ENCODE data around the gene TK1. TPM values are rescaled to one million over a fixed set of nuclear protein-coding genes. Genes with fewer than 3 reads are reported as not detected.
A peak's percentile ranks its signal among the peaks of the same experiment; 100 is the strongest.
"Not testable (repeated sequence)": the region's sequence is repeated elsewhere in the genome, so short reads cannot be mapped to it uniquely, and the experiment has no call there.

Gene TK1
- total RNA-seq, 6 experiments from 2014 or later: 75.8 to 145 (median 136) TPM

GRCh38 chr17:78174870-78175642 lies 11.8 kb downstream of the TK1 start:
- H3K4me3 Mint-ChIP-seq: no peak overlapping the region
- H3K27ac Mint-ChIP-seq: no peak overlapping the region
- no peaks in the 10 kb centered on the region for H3K9me3 Mint-ChIP-seq
- peaks cover 10% of the 10 kb centered on the region; the same call in 1 of the 2 replicates for H3K36me3 Mint-ChIP-seq (ENCODE audit: low read depth)
- H3K27me3 Mint-ChIP-seq (ENCODE audit: insufficient read depth): peaks cover 4% of the 10 kb centered on the region; the same call in 1 of the 2 replicates
- no peak for DNase-seq
- TF ChIP-seq CTCF (IDR thresholded peaks at IDR 0.05): peak; percentile 40
- peaks cover 21% of the 10 kb centered on the region for H3K4me1 Mint-ChIP-seq (ENCODE audit: low read depth)

GRCh38 chr17:78174346-78174869 lies 12.4 kb downstream of the TK1 start:
- no peak for TF ChIP-seq CTCF (IDR thresholded peaks at IDR 0.05)
- DNase-seq: no peak
- H3K9me3 Mint-ChIP-seq: no peaks in the 10 kb centered on the region
- peaks cover 17% of the 10 kb centered on the region for H3K4me1 Mint-ChIP-seq (ENCODE audit: low read depth)
- H3K4me3 Mint-ChIP-seq: no peak overlapping the region
- peaks cover 8% of the 10 kb centered on the region; the same call in 1 of the 2 replicates for H3K36me3 Mint-ChIP-seq (ENCODE audit: low read depth)
- no peak overlapping the region for H3K27ac Mint-ChIP-seq
- H3K27me3 Mint-ChIP-seq (ENCODE audit: insufficient read depth): peaks cover 4% of the 10 kb centered on the region; the same call in 1 of the 2 replicates

- Mint-ChIP-seq H3K27ac (peak overlapping the region; percentile 40; the same call in 1 of the 2 replicates), H3K36me3 (ENCODE audit: low read depth) (no peaks in the 10 kb centered on the region; the same call in 1 of the 2 replicates), H3K4me3 (no peak overlapping the region), H3K9me3 (no peaks in the 10 kb centered on the region), H3K4me1 (ENCODE audit: low read depth) (peaks cover 12% of the 10 kb centered on the region), H3K27me3 (ENCODE audit: insufficient read depth) (peaks cover 4% of the 10 kb centered on the region; the same call in 1 of the 2 replicates)
- DNase-seq: no peak
- TF ChIP-seq CTCF (IDR thresholded peaks at IDR 0.05): no peak
Measured at GRCh38 chr17:78173097-78173715, 13.6 kb downstream of the TK1 start.

GRCh38 chr17:78172249-78173051 lies 14.4 kb downstream of the TK1 start:
- H3K36me3 Mint-ChIP-seq (ENCODE audit: low read depth): no peaks in the 10 kb centered on the region; the same call in 1 of the 2 replicates
- H3K4me3 Mint-ChIP-seq: no peak overlapping the region
- DNase-seq: no peak

GRCh38 chr17:78171591-78172248 lies 15.1 kb downstream of the TK1 start:
- DNase-seq; H3K9me3 Mint-ChIP-seq; H3K4me3 Mint-ChIP-seq; H3K27ac Mint-ChIP-seq; H3K27me3 Mint-ChIP-seq (ENCODE audit: insufficient read depth); H3K36me3 Mint-ChIP-seq (ENCODE audit: low read depth): not testable (repeated sequence)
- H3K4me1 Mint-ChIP-seq (ENCODE audit: low read depth): peaks cover 12% of the 10 kb centered on the region

More at GRCh38 chr17:78172249-78173051, 14.4 kb downstream of the TK1 start:
- Mint-ChIP-seq H3K27ac (peak overlapping the region; percentile 40; the same call in 1 of the 2 replicates), H3K4me1 (ENCODE audit: low read depth) (peaks cover 12% of the 10 kb centered on the region), H3K9me3 (no peaks in the 10 kb centered on the region), H3K27me3 (ENCODE audit: insufficient read depth) (peaks cover 4% of the 10 kb centered on the region; the same call in 1 of the 2 replicates)
- no peak for TF ChIP-seq CTCF (IDR thresholded peaks at IDR 0.05)

All from HFFc6 (cell line).